IMR-90 (cell line): ENCODE results near the gene ZMYM2. TPM values are rescaled to one million over a fixed set of nuclear protein-coding genes. Genes with fewer than 3 reads are reported as not detected.

Experiments used
- ATAC-seq: fragments of 200-7000 bp; cut with Tn5 transposase; 2 replicates; pipeline ENCODE4 v1.9.1; 2020; ENCODE audit warnings: low read depth, mild to moderate bottlenecking, moderate library complexity
- BruUV-seq: library from RNA; stranded (reverse); fragments of 400-500 nt; replicated peaks from 2 replicates; lab custom pipeline; 2021; lab: Mats Ljungman, UMichigan
- CTCF ChIA-PET: fragments of 300-600 bp; formaldehyde crosslinking; extraction: SDS; loops from one replicate; lab custom pipeline; 2021; ENCODE audit warnings: antibody characterized with exemption; lab: Yijun Ruan, JAX
- POLR2A ChIA-PET: fragments of 300-600 bp; sonication (Branson Sonifier 250); formaldehyde crosslinking; loops from one replicate; lab custom pipeline; 2022; ENCODE audit warnings: antibody characterized with exemption; ENCODE audit not compliant: unreplicated experiment; lab: Charles Lee
- DNase-seq: peaks from one replicate; pipeline ENCODE4 v3.0.0; 2013
- H2AFZ ChIP-seq: replicated peaks from 2 replicates; pipeline ENCODE3; 2013; ENCODE audit warnings: low read length, mild to moderate bottlenecking; ENCODE audit not compliant: poor library complexity
- H2AK5ac ChIP-seq: 2 replicates; pipeline ENCODE4 v1.6.1; 2013; ENCODE audit warnings: low read depth, low read length, inconsistent platforms
- H2AK9ac ChIP-seq: replicated peaks from 2 replicates; pipeline ENCODE3; 2013; ENCODE audit warnings: mild to moderate bottlenecking, low read depth, low read length, moderate library complexity; ENCODE audit not compliant: poor library complexity
- H2BK120ac ChIP-seq: 2 replicates; pipeline ENCODE4 v1.6.1; 2013; ENCODE audit warnings: low read depth, low read length, inconsistent platforms
- H2BK15ac ChIP-seq: 3 replicates; pipeline ENCODE4 v1.6.1; 2013; ENCODE audit warnings: low read depth, low read length, inconsistent platforms
- H2BK20ac ChIP-seq: 2 replicates; pipeline ENCODE4 v1.6.1; 2013; ENCODE audit warnings: low read depth, mild to moderate bottlenecking, inconsistent platforms, low read length, moderate library complexity
- H2BK5ac ChIP-seq: 2 replicates; pipeline ENCODE4 v1.6.1; 2013; ENCODE audit warnings: mild to moderate bottlenecking, low read depth, low read length, inconsistent platforms; ENCODE audit not compliant: poor library complexity, severe bottlenecking
- H3K14ac ChIP-seq: replicated peaks from 2 replicates; pipeline ENCODE4 v1.6.1; 2013; ENCODE audit warnings: low read depth, low read length, inconsistent platforms
- H3K18ac ChIP-seq: 2 replicates; pipeline ENCODE4 v1.6.1; 2013; ENCODE audit warnings: low read depth, low read length, control low read depth
- H3K23ac ChIP-seq: 2 replicates; pipeline ENCODE4 v1.6.1; 2013; ENCODE audit warnings: low read depth, low read length, inconsistent platforms
- H3K27ac ChIP-seq: 2 replicates; pipeline ENCODE4 v1.5.1; 2013; ENCODE audit warnings: mild to moderate bottlenecking, control low read depth, low read length; ENCODE audit not compliant: insufficient read depth
- H3K27me3 ChIP-seq: 2 replicates; pipeline ENCODE4 v1.6.1; 2013; ENCODE audit warnings: low read length; ENCODE audit not compliant: control insufficient read depth, insufficient read depth
- H3K36me3 ChIP-seq: 2 replicates; pipeline ENCODE4 v1.6.1; 2013; ENCODE audit warnings: low read length, mixed read lengths; ENCODE audit not compliant: control insufficient read depth, insufficient read depth
- H3K4ac ChIP-seq: 2 replicates; pipeline ENCODE4 v1.6.1; 2013; ENCODE audit warnings: low read depth, low read length, inconsistent platforms
- H3K4me1 ChIP-seq: 2 replicates; pipeline ENCODE4 v1.6.1; 2013; ENCODE audit warnings: low read length, mixed read lengths; ENCODE audit not compliant: control insufficient read depth, insufficient read depth
- H3K4me2 ChIP-seq: 2 replicates; pipeline ENCODE4 v1.6.1; 2013; ENCODE audit warnings: low read depth, mild to moderate bottlenecking, control low read depth, low read length, moderate library complexity
- H3K4me3 ChIP-seq: 2 replicates; pipeline ENCODE4 v1.5.1; 2013; ENCODE audit warnings: low read depth, mild to moderate bottlenecking, control low read depth, low read length, moderate library complexity; ENCODE audit not compliant: insufficient read depth
- H3K56ac ChIP-seq: 2 replicates; pipeline ENCODE4 v1.6.1; 2013; ENCODE audit warnings: low read length, inconsistent platforms; ENCODE audit not compliant: insufficient read depth; ENCODE audit errors: extremely low read depth
- H3K79me1 ChIP-seq, 2 experiments: 2 replicates each; pipeline ENCODE4 v1.6.1; 2013; ENCODE audit warnings: low read length in 2 of 2, inconsistent platforms in 1 of 2, low read depth in 1 of 2
- H3K9ac ChIP-seq: 2 replicates; pipeline ENCODE4 v1.6.1; 2013; ENCODE audit warnings: low read depth, low read length, control low read depth
- H3K9me1 ChIP-seq: 2 replicates; pipeline ENCODE4 v1.6.1; 2013; ENCODE audit warnings: low read length, inconsistent platforms; ENCODE audit not compliant: insufficient read depth
- H3K9me3 ChIP-seq: 2 replicates; pipeline ENCODE4 v1.6.1; 2013; ENCODE audit warnings: low read length; ENCODE audit not compliant: control insufficient read depth, insufficient read depth
- H4K20me1 ChIP-seq: 2 replicates; pipeline ENCODE4 v1.6.1; 2013; ENCODE audit warnings: low read length, inconsistent platforms; ENCODE audit not compliant: insufficient read depth
- H4K5ac ChIP-seq: 2 replicates; pipeline ENCODE4 v1.6.1; 2013; ENCODE audit warnings: mild to moderate bottlenecking, low read depth, low read length, control low read depth
- H4K8ac ChIP-seq, 2 experiments: 2 replicates each; pipeline ENCODE4 v1.6.1; 2013; ENCODE audit warnings: low read depth in 2 of 2, low read length in 2 of 2, control low read depth in 1 of 2, inconsistent platforms in 1 of 2
- H4K91ac ChIP-seq: 2 replicates; pipeline ENCODE4 v1.6.1; 2013; ENCODE audit warnings: low read depth, low read length, inconsistent platforms; ENCODE audit not compliant: insufficient read depth
- BHLHE40 ChIP-seq: fragments of 150-350 bp; IDR thresholded peaks from 2 replicates; pipeline ENCODE4 v1.6.1; 2016; ENCODE audit warnings: mild to moderate bottlenecking, low read depth, low read length
- CEBPB ChIP-seq: IDR thresholded peaks from 2 replicates; pipeline ENCODE4 v1.6.1; 2012; ENCODE audit warnings: low read depth, low read length, improper control_type of control experiment
- ELK1 ChIP-seq: fragments of 150-350 bp; IDR thresholded peaks from 2 replicates; pipeline ENCODE4 v1.6.1; 2016; ENCODE audit warnings: low read depth, mild to moderate bottlenecking, low read length, moderate library complexity, borderline replicate concordance
- MAZ ChIP-seq: IDR thresholded peaks from 2 replicates; pipeline ENCODE4 v1.6.1; 2012; ENCODE audit warnings: low read depth, mild to moderate bottlenecking, low read length, improper control_type of control experiment, moderate library complexity, borderline replicate concordance
- RFX5 ChIP-seq: IDR thresholded peaks from 2 replicates; pipeline ENCODE4 v1.8.0; 2012; ENCODE audit warnings: low read depth, mild to moderate bottlenecking, low read length, moderate library complexity
- SMC3 ChIP-seq: fragments of 150-350 bp; IDR thresholded peaks from 2 replicates; pipeline ENCODE4 v1.6.1; 2016; ENCODE audit warnings: low read depth, mild to moderate bottlenecking, antibody characterized with exemption, low read length, moderate library complexity
- WGBS, 2 experiments: methylation state at CpG; one replicate each; pipeline versions ENCODE4 v1.1.5 to v1.1.7; 2013; ENCODE audit warnings: missing lambda C conversion rate in 2 of 2; ENCODE audit not compliant: insufficient read length in 1 of 2; ENCODE audit errors: extremely low coverage in 2 of 2; 5-methylcytosine and 5-hydroxymethylcytosine counted together
- dilution Hi-C: fragments of 300-500 bp; cut with HindIII; formaldehyde crosslinking; loops from one replicate; pipeline ENCODE4 v1.14.3; 2018; ENCODE audit warnings: low sequenced_read_pairs; ENCODE audit not compliant: unreplicated experiment
- in situ Hi-C: fragments of 300-500 bp; cut with MboI; formaldehyde crosslinking; loops from 3 replicates; pipeline ENCODE4 v1.14.3; 2019; ENCODE audit warnings: low sequenced_read_pairs, inconsistent platforms, mixed read lengths
- intact Hi-C: fragments of 100-400 bp; cut with micrococcal nuclease; formaldehyde crosslinking; loops from 2 replicates; pipeline ENCODE4 v1.10.0; 2022
- polyA plus RNA-seq, 3 experiments: library from polyadenylated mRNA; depleted of rRNA; stranded (reverse); fragments of >200 nt; gene quantifications; 2 replicates each; pipeline ENCODE4 v1.2.3, GENCODE V29; 2012; ENCODE audit warnings: low replicate concordance in 1 of 3
- total RNA-seq: library from RNA; depleted of rRNA; stranded (reverse); fragments of >200 nt; gene quantifications from 2 replicates; pipeline ENCODE4 v1.2.3, GENCODE V29; 2012

ZMYM2 gene
- total and polyA plus RNA-seq, 2 of the 4 experiments (the other 2 are of a cell fraction): 15.7 to 51.1 TPM

- no CpG with 5 or more reads among the region's 9 CpGs for WGBS, 2 experiments
- no peak overlapping the region for H3K23ac ChIP-seq
- H3K4me2 ChIP-seq: no peak overlapping the region
- H3K18ac ChIP-seq: no peak overlapping the region
- H3K36me3 ChIP-seq: no peaks in the 10 kb centered on the region
- H3K9ac ChIP-seq: no peak overlapping the region
- POLR2A ChIA-PET: no interaction called here
- H4K5ac ChIP-seq: no peak overlapping the region
- no peak overlapping the region for H3K14ac ChIP-seq
- peaks cover 21% of the 10 kb centered on the region for H3K27me3 ChIP-seq
- H3K9me1 ChIP-seq: no peaks in the 10 kb centered on the region
- no peaks in the 10 kb centered on the region for H4K20me1 ChIP-seq
- no peak overlapping the region for H4K8ac ChIP-seq
- no peak for DNase-seq
- H2AK9ac ChIP-seq: peak overlapping the region; percentile 34
- dilution Hi-C loops: no loop called here
- H3K27ac ChIP-seq: no peak overlapping the region
- no peak overlapping the region for H3K56ac ChIP-seq
- no peak overlapping the region for H2AK5ac ChIP-seq
- H3K4me3 ChIP-seq: no peak overlapping the region
- in situ Hi-C loops: no loop called here
- no peaks in the 10 kb centered on the region for H3K9me3 ChIP-seq
- no peak overlapping the region for H4K91ac ChIP-seq
- no peak overlapping the region for H2BK5ac ChIP-seq
- no peaks in the 10 kb centered on the region for H3K79me1 ChIP-seq
- BruUV-seq: no TSS peak
- no peak overlapping the region for H2BK20ac ChIP-seq
- intact Hi-C loops: no loop called here
- CTCF ChIA-PET: interaction anchor here (0.6 kb wide), 1 partner anchor 9 kb away, joined by 3 read pairs; no protein-coding TSS in a partner anchor
- H3K4ac ChIP-seq: no peak overlapping the region
- ATAC-seq: no peak
- no peak overlapping the region for H2BK120ac ChIP-seq
- H2BK15ac ChIP-seq: no peak overlapping the region
- no peak overlapping the region for H2AFZ ChIP-seq
- TF ChIP-seq RFX5: no peak
- TF ChIP-seq ELK1: no peak
- no peak for TF ChIP-seq CEBPB
- TF ChIP-seq BHLHE40: no peak
- TF ChIP-seq MAZ: no peak
- TF ChIP-seq SMC3: no peak
- peaks cover 2% of the 10 kb centered on the region; the same call in 1 of the 2 replicates for H3K4me1 ChIP-seq
These were observed 140.8 kb downstream of the ZMYM2 start for GRCh38 chr13:20099319-20099718.
